Gastrocnemius medialis (tissue), 4 donors: ENCODE results near the gene RAD51B.

ENCODE experiments used
- POLR2A ChIP-seq, 2 donors: fragments of 450-650 bp; IDR thresholded peaks; one replicate each; pipeline ENCODE4 v1.6.1; 2017; ENCODE audit warnings: antibody characterized with exemption in 2 of 2, mild to moderate bottlenecking in 2 of 2, moderate library complexity in 2 of 2
- TF ChIP-seq, protein P1 (sequence below), 5 experiments: fragments of 450-650 bp in 3 of 5; fragments of 200-600 bp in 2 of 5; sonication (generic) in 2 of 5; IDR thresholded peaks in 4 of 5; conservative IDR thresholded peaks in 1 of 5; 1 replicate in 4 of 5; 2 replicates in 1 of 5; pipeline ENCODE4 v1.5.1; 2016 to 2019; ENCODE audit warnings: antibody characterized with exemption in 5 of 5, mild to moderate bottlenecking in 3 of 5, moderate library complexity in 3 of 5

DNA sequence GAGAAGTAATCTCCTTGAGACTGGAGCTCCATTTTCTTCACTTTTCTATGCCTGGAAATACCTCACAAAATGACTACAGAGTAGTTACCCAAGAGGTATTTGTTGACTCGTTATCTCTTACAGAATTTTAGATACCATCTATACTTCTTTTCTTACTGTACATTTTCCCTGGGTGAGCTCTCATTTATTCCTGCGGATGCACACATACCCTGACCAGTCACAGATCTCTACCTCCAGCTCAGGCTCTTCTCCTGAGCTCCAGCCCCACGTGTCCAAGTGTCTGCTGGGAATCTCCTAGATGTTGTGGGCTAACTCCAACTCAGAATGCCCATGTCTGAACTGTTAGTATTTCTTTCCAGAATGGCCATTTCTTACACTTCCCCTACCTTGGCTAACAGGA, 403.1 kb downstream of the RAD51B start:
- TF ChIP-seq, protein P1, sequence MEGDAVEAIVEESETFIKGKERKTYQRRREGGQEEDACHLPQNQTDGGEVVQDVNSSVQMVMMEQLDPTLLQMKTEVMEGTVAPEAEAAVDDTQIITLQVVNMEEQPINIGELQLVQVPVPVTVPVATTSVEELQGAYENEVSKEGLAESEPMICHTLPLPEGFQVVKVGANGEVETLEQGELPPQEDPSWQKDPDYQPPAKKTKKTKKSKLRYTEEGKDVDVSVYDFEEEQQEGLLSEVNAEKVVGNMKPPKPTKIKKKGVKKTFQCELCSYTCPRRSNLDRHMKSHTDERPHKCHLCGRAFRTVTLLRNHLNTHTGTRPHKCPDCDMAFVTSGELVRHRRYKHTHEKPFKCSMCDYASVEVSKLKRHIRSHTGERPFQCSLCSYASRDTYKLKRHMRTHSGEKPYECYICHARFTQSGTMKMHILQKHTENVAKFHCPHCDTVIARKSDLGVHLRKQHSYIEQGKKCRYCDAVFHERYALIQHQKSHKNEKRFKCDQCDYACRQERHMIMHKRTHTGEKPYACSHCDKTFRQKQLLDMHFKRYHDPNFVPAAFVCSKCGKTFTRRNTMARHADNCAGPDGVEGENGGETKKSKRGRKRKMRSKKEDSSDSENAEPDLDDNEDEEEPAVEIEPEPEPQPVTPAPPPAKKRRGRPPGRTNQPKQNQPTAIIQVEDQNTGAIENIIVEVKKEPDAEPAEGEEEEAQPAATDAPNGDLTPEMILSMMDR (IDR thresholded peaks at IDR 0.05 in 4 of 5, conservative IDR thresholded peaks at IDR 0.05 in 1 of 5): no peak
- no peak for TF ChIP-seq POLR2A (IDR thresholded peaks at IDR 0.05)
